ENCODE measurements around the gene TMSB10.
"Not testable (repeated sequence)": the region's sequence is repeated elsewhere in the genome, so short reads cannot be mapped to it uniquely, and the experiment has no call there.

Gene TMSB10

GRCh38 chr2:84914334-84914733 lies 8.9 kb downstream of the TMSB10 start:
- H3K27me3 ChIP-seq (ENCODE audit: control insufficient read depth in 5 of 5, insufficient read depth in 4 of 5, low read length in 5 of 5): no peaks in the 10 kb centered on the region
- peaks cover 0 to 1% (median 0%) of the 10 kb centered on the region in 5 donors for H3K4me1 ChIP-seq (ENCODE audit: control insufficient read depth in 5 of 5, insufficient read depth in 5 of 5, low read length in 5 of 5)
- H3K9me3 ChIP-seq (ENCODE audit: control insufficient read depth in 5 of 5, low read length in 5 of 5): peaks cover 0 to 3% (median 0%) of the 10 kb centered on the region in 5 donors
- H3K9ac ChIP-seq (ENCODE audit: low read length in 5 of 5): no peak overlapping the region
- no peaks in the 10 kb centered on the region for H3K36me3 ChIP-seq (ENCODE audit: control insufficient read depth in 5 of 5, insufficient read depth in 5 of 5, low read length in 5 of 5)
- no peak overlapping the region for H3K4me3 ChIP-seq (ENCODE audit: low read depth in 1 of 5, low read length in 5 of 5)
- no peak overlapping the region for H3K27ac ChIP-seq (ENCODE audit: low read depth, low read length)

DNA sequence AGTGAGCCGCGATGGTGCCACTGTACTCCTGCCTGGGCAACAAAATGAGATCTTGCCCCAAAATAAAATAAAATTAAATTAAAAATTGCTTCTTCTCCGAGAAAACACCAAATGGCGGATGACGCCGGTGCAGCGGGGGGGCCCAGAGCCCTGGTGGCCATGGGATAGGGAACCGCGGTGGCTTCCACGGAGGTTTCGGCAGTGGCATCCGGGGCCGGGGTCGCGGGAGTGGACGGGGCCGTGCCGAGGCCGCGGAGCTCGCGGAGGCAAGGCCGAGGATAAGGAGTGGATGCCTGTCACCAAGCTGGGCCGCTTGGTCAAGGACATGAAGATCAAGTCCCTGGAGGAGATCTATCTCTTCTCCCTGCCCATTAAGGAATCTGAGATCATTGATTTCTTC lies 10.2 kb downstream of the TMSB10 start:
- not testable (repeated sequence) for H3K27me3 ChIP-seq (ENCODE audit: control insufficient read depth in 5 of 5, insufficient read depth in 4 of 5, low read length in 5 of 5); H3K9ac ChIP-seq (ENCODE audit: low read length in 5 of 5); H3K27ac ChIP-seq (ENCODE audit: low read depth, low read length); H3K4me3 ChIP-seq (ENCODE audit: low read depth in 1 of 5, low read length in 5 of 5); H3K9me3 ChIP-seq (ENCODE audit: control insufficient read depth in 5 of 5, low read length in 5 of 5); H3K36me3 ChIP-seq (ENCODE audit: control insufficient read depth in 5 of 5, insufficient read depth in 5 of 5, low read length in 5 of 5)
- peaks cover 0 to 14% (median 6%) of the 10 kb centered on the region in 5 donors for H3K4me1 ChIP-seq (ENCODE audit: control insufficient read depth in 5 of 5, insufficient read depth in 5 of 5, low read length in 5 of 5)

DNA sequence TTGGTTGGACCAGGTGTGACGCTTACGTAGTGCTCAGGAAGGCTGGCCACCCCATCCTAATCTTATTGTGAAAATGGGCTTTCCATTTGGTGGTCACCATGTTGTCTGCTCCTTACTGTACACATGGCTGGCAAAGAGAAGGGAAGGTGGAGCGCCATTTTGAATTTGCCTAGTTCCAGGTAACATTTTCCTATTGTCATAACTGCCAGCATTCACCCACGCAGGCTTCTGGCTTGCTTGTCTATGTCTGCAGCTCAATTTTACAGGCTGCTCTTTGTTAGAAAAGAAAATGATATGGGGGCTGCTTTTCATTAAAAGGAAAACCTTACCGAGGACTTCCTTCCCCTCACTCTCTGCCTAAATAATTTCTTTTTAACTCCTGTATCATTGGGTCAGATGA lies 12.4 kb downstream of the TMSB10 start:
- not testable (repeated sequence) for H3K27ac ChIP-seq (ENCODE audit: low read depth, low read length)

GRCh38 chr2:84918430-84918829 lies 13.0 kb downstream of the TMSB10 start:
- H3K9ac ChIP-seq (ENCODE audit: low read length in 5 of 5): no peak overlapping the region
- no peaks in the 10 kb centered on the region for H3K27me3 ChIP-seq (ENCODE audit: control insufficient read depth in 5 of 5, insufficient read depth in 4 of 5, low read length in 5 of 5)
- H3K27ac ChIP-seq (ENCODE audit: low read depth, low read length): no peak overlapping the region
- H3K36me3 ChIP-seq (ENCODE audit: control insufficient read depth in 5 of 5, insufficient read depth in 5 of 5, low read length in 5 of 5): no peaks in the 10 kb centered on the region
- H3K4me1 ChIP-seq (ENCODE audit: control insufficient read depth in 5 of 5, insufficient read depth in 5 of 5, low read length in 5 of 5): peaks cover 0 to 14% (median 6%) of the 10 kb centered on the region in 5 donors
- H3K9me3 ChIP-seq (ENCODE audit: control insufficient read depth in 5 of 5, low read length in 5 of 5): no peaks in the 10 kb centered on the region
- no peak overlapping the region for H3K4me3 ChIP-seq (ENCODE audit: low read depth in 1 of 5, low read length in 5 of 5)

More for the DNA sequence above, 12.4 kb downstream of the TMSB10 start:
- H3K9ac ChIP-seq (ENCODE audit: low read length in 5 of 5); H3K36me3 ChIP-seq (ENCODE audit: control insufficient read depth in 5 of 5, insufficient read depth in 5 of 5, low read length in 5 of 5); H3K9me3 ChIP-seq (ENCODE audit: control insufficient read depth in 5 of 5, low read length in 5 of 5); H3K27me3 ChIP-seq (ENCODE audit: control insufficient read depth in 5 of 5, insufficient read depth in 4 of 5, low read length in 5 of 5); H3K4me3 ChIP-seq (ENCODE audit: low read depth in 1 of 5, low read length in 5 of 5): not testable (repeated sequence)
- H3K4me1 ChIP-seq (ENCODE audit: control insufficient read depth in 5 of 5, insufficient read depth in 5 of 5, low read length in 5 of 5): peaks cover 0 to 14% (median 6%) of the 10 kb centered on the region in 5 donors

DNA sequence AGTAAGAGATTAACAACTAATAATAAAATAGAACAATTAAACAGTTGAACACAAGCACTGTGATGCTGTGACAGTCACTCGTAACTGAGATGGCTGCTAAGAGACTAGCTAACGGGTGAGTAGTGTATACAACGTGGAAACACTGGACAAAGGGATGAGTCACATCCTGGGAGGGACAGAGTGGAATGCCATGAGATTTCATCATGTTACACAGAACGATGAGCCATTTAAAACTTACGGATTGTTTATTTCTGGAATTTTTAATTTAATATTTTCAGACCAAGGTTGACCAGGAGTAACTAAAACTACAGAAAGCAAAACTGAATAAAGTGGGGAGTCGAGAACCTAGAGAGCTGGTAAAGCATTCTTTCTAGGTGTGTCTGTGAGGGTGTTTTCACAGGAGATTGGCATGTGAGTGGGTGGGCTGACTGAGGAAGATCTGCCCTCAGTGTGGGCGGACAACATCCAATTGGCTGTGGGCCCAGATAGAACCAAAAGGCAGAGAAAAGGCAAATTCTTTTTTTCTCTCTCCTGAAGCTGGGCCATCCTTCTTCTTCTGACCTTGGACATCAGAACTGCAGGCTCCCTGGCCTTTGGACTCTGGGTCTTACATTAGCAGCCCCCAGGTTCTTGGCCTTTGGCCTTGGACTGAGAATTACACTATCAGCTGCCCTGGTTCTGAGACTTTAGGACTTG lies 14.6 kb downstream of the TMSB10 start:
- H3K4me3 ChIP-seq (ENCODE audit: low read depth in 1 of 5, low read length in 5 of 5): peak overlapping the region in 4 of 5 donors; percentile 17 to 37 (median 20)

DNA sequence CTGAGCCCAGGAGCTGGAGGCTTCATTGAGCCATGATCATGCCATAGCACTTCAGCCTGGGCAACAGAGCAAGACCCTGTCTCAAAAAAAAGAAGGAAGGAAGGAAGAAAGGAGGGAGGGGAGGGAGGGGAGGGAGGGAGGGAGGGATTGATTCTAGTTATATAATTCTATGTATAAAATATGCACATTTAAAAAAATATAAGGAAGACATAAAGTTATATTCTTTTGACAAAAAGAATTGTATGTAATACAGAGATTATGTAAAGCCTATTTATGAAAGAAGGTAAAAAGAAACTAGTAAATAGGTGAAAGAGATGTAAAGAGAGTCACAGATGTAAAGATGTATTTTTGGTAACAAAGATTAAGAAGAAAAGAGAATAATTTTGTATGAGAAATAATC lies 17.6 kb downstream of the TMSB10 start:
- H3K4me1 ChIP-seq (ENCODE audit: control insufficient read depth in 5 of 5, insufficient read depth in 5 of 5, low read length in 5 of 5): peaks cover 3 to 40% (median 30%) of the 10 kb centered on the region in 5 donors
- no peaks in the 10 kb centered on the region for H3K27me3 ChIP-seq (ENCODE audit: control insufficient read depth in 5 of 5, insufficient read depth in 4 of 5, low read length in 5 of 5)
- no peak overlapping the region for H3K4me3 ChIP-seq (ENCODE audit: low read depth in 1 of 5, low read length in 5 of 5)
- no peak overlapping the region for H3K27ac ChIP-seq (ENCODE audit: low read depth, low read length)
- H3K9ac ChIP-seq (ENCODE audit: low read length in 5 of 5): no peak overlapping the region
- H3K9me3 ChIP-seq (ENCODE audit: control insufficient read depth in 5 of 5, low read length in 5 of 5): no peaks in the 10 kb centered on the region
- no peaks in the 10 kb centered on the region for H3K36me3 ChIP-seq (ENCODE audit: control insufficient read depth in 5 of 5, insufficient read depth in 5 of 5, low read length in 5 of 5)

More for the DNA sequence above, 14.6 kb downstream of the TMSB10 start:
- H3K27ac ChIP-seq (ENCODE audit: low read depth, low read length): peak overlapping the region; percentile 95
- no peaks in the 10 kb centered on the region for H3K27me3 ChIP-seq (ENCODE audit: control insufficient read depth in 5 of 5, insufficient read depth in 4 of 5, low read length in 5 of 5)
- no peaks in the 10 kb centered on the region for H3K36me3 ChIP-seq (ENCODE audit: control insufficient read depth in 5 of 5, insufficient read depth in 5 of 5, low read length in 5 of 5)
- H3K9ac ChIP-seq (ENCODE audit: low read length in 5 of 5): peak overlapping the region in 3 of 5 donors; percentile 43 to 82 (median 62)
- H3K4me1 ChIP-seq (ENCODE audit: control insufficient read depth in 5 of 5, insufficient read depth in 5 of 5, low read length in 5 of 5): peaks cover 0 to 21% (median 13%) of the 10 kb centered on the region in 5 donors
- no peaks in the 10 kb centered on the region for H3K9me3 ChIP-seq (ENCODE audit: control insufficient read depth in 5 of 5, low read length in 5 of 5)

- Histone ChIP-seq H3K9me3 (ENCODE audit: control insufficient read depth in 5 of 5, low read length in 5 of 5) (no peaks in the 10 kb centered on the region), H3K27ac (ENCODE audit: low read depth, low read length) (peak overlapping the region; percentile 76), H3K27me3 (ENCODE audit: control insufficient read depth in 5 of 5, insufficient read depth in 4 of 5, low read length in 5 of 5) (no peaks in the 10 kb centered on the region), H3K9ac (ENCODE audit: low read length in 5 of 5) (no peak overlapping the region), H3K4me3 (ENCODE audit: low read depth in 1 of 5, low read length in 5 of 5) (no peak overlapping the region), H3K36me3 (ENCODE audit: control insufficient read depth in 5 of 5, insufficient read depth in 5 of 5, low read length in 5 of 5) (no peaks in the 10 kb centered on the region), H3K4me1 (ENCODE audit: control insufficient read depth in 5 of 5, insufficient read depth in 5 of 5, low read length in 5 of 5) (peaks cover 3 to 38% (median 30%) of the 10 kb centered on the region in 5 donors)
Observed at GRCh38 chr2:84924173-84925106, 19.0 kb downstream of the TMSB10 start.

DNA sequence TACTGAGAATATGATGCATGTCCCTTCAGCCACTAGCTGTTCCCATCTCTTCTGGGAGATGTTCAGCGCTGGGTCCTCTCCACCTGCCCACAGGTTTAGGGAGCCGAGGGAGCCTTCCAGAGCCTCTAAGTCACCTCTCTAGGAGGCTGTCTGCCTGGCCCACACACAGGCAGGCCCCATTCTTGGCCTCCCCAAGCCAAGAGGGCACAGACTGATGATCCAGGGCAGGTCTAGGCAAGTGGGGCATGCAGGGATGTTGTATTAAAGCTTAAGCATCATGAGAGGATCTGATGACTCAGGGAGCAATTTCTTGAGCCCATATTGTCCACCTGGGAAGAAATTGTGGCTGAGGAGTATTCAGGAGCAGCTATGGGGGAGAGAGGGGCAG lies 19.9 kb downstream of the TMSB10 start:
- H3K9ac ChIP-seq (ENCODE audit: low read length in 5 of 5): no peak overlapping the region
- H3K36me3 ChIP-seq (ENCODE audit: control insufficient read depth in 5 of 5, insufficient read depth in 5 of 5, low read length in 5 of 5): no peaks in the 10 kb centered on the region
- H3K4me1 ChIP-seq (ENCODE audit: control insufficient read depth in 5 of 5, insufficient read depth in 5 of 5, low read length in 5 of 5): peaks cover 3 to 29% (median 27%) of the 10 kb centered on the region in 5 donors
- H3K27me3 ChIP-seq (ENCODE audit: control insufficient read depth in 5 of 5, insufficient read depth in 4 of 5, low read length in 5 of 5): no peaks in the 10 kb centered on the region
- H3K4me3 ChIP-seq (ENCODE audit: low read depth in 1 of 5, low read length in 5 of 5): peak overlapping the region in 3 of 5 donors; percentile 3 to 58 (median 53)
- peak overlapping the region; percentile 76 for H3K27ac ChIP-seq (ENCODE audit: low read depth, low read length)
- H3K9me3 ChIP-seq (ENCODE audit: control insufficient read depth in 5 of 5, low read length in 5 of 5): no peaks in the 10 kb centered on the region

GRCh38 chr2:84925724-84926376 lies 20.4 kb downstream of the TMSB10 start:
- H3K4me3 ChIP-seq (ENCODE audit: low read depth in 1 of 5, low read length in 5 of 5): peak overlapping the region; percentile 49 to 74 (median 58)
- H3K27ac ChIP-seq (ENCODE audit: low read depth, low read length): no peak overlapping the region
- H3K9ac ChIP-seq (ENCODE audit: low read length in 5 of 5): no peak overlapping the region
- H3K27me3 ChIP-seq (ENCODE audit: control insufficient read depth in 5 of 5, insufficient read depth in 4 of 5, low read length in 5 of 5): no peaks in the 10 kb centered on the region
- peaks cover 3 to 26% (median 25%) of the 10 kb centered on the region in 5 donors for H3K4me1 ChIP-seq (ENCODE audit: control insufficient read depth in 5 of 5, insufficient read depth in 5 of 5, low read length in 5 of 5)
- no peaks in the 10 kb centered on the region for H3K36me3 ChIP-seq (ENCODE audit: control insufficient read depth in 5 of 5, insufficient read depth in 5 of 5, low read length in 5 of 5)
- H3K9me3 ChIP-seq (ENCODE audit: control insufficient read depth in 5 of 5, low read length in 5 of 5): no peaks in the 10 kb centered on the region
